HG02973 (cell line): ENCODE data around the gene SCYL1.

Experiments
- ATAC-seq: cut with Tn5 transposase; IDR thresholded peaks from one replicate; pipeline ENCODE4 v1.9.1; 2021; ENCODE audit warnings: moderate library complexity; ENCODE audit not compliant: unreplicated experiment

Gene SCYL1

DNA sequence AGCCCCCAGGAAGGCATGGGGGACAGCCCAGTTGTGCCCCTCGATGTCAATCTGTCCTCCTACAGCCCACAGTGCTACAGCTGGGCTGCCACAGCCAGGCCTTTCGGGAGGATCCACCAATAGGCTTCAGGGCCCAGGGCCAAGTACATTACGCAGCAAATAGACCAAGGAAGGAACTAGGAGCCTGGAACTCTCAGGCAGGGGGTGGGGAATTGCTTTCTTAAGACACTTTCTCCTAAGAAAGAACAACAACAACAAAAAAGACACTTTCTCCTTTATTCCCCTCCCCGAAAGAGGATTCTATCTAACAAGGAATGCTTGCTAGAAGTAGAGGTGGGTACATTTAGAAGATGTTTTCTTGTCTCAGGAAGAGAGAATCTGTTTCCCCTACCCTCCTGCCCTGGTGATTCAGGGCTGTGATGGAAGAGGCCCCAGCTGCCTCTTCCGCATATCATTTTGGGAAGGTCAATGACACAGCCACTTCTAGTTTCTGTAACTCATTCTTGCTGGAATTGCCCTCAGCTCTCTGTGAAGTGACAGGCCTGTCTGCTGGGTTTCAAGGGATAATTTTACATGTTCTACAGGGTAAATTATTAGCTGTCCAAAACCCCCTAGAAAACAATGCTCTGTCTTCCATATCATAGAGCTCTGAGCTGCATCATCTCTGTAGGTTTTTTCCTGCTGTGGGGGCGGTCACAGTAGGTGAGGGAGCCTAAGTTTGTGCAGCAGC, 32.1 kb upstream of the SCYL1 start:
- ATAC-seq, result peak; percentile 20

- no peak for ATAC-seq
Measured at GRCh38 chr11:65493367-65494176, 31.3 kb upstream of the SCYL1 start.

GRCh38 chr11:65496304-65497140, 28.4 kb upstream of the SCYL1 start:
- ATAC-seq, result peak; percentile 0

- peak; percentile 49 for ATAC-seq
Measured at GRCh38 chr11:65497141-65498041, 27.5 kb upstream of the SCYL1 start.

GRCh38 chr11:65498042-65498726, 26.7 kb upstream of the SCYL1 start:
- ATAC-seq, result no peak

- ATAC-seq, result no peak
Measured at GRCh38 chr11:65498727-65498976, 26.2 kb upstream of the SCYL1 start.

GRCh38 chr11:65498977-65499712, 25.7 kb upstream of the SCYL1 start, which contains the start of gene MALAT1:
Gene MALAT1 (plus strand): TSS chr11:65499045.
- ATAC-seq, result peak; percentile 26

DNA sequence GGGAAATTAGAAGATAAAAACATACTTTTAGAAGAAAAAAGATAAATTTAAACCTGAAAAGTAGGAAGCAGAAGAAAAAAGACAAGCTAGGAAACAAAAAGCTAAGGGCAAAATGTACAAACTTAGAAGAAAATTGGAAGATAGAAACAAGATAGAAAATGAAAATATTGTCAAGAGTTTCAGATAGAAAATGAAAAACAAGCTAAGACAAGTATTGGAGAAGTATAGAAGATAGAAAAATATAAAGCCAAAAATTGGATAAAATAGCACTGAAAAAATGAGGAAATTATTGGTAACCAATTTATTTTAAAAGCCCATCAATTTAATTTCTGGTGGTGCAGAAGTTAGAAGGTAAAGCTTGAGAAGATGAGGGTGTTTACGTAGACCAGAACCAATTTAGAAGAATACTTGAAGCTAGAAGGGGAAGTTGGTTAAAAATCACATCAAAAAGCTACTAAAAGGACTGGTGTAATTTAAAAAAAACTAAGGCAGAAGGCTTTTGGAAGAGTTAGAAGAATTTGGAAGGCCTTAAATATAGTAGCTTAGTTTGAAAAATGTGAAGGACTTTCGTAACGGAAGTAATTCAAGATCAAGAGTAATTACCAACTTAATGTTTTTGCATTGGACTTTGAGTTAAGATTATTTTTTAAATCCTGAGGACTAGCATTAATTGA, 25.0 kb upstream of the SCYL1 start:
- ATAC-seq, result no peak

- no peak for ATAC-seq
Measured at GRCh38 chr11:65500387-65501185, 24.3 kb upstream of the SCYL1 start.

DNA sequence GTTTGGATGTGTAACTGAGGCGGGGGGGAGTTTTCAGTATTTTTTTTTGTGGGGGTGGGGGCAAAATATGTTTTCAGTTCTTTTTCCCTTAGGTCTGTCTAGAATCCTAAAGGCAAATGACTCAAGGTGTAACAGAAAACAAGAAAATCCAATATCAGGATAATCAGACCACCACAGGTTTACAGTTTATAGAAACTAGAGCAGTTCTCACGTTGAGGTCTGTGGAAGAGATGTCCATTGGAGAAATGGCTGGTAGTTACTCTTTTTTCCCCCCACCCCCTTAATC, 23.8 kb upstream of the SCYL1 start:
- ATAC-seq, result no peak

- ATAC-seq, result no peak
Measured at GRCh38 chr11:65501472-65502273, 23.2 kb upstream of the SCYL1 start.

DNA sequence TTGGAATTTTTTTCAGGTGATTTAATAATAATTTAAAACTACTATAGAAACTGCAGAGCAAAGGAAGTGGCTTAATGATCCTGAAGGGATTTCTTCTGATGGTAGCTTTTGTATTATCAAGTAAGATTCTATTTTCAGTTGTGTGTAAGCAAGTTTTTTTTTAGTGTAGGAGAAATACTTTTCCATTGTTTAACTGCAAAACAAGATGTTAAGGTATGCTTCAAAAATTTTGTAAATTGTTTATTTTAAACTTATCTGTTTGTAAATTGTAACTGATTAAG, 22.7 kb upstream of the SCYL1 start:
- ATAC-seq, result no peak

GRCh38 chr11:65502555-65503367, 22.1 kb upstream of the SCYL1 start:
- ATAC-seq, result no peak

DNA sequence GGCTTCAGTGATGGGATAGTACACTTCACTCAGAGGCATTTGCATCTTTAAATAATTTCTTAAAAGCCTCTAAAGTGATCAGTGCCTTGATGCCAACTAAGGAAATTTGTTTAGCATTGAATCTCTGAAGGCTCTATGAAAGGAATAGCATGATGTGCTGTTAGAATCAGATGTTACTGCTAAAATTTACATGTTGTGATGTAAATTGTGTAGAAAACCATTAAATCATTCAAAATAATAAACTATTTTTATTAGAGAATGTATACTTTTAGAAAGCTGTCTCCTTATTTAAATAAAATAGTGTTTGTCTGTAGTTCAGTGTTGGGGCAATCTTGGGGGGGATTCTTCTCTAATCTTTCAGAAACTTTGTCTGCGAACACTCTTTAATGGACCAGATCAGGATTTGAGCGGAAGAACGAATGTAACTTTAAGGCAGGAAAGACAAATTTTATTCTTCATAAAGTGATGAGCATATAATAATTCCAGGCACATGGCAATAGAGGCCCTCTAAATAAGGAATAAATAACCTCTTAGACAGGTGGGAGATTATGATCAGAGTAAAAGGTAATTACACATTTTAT, 21.4 kb upstream of the SCYL1 start:
- ATAC-seq, result no peak

GRCh38 chr11:65503949-65504673, 20.8 kb upstream of the SCYL1 start:
- ATAC-seq, result no peak
